HUDEP-2 (cell line): ENCODE measurements around the gene FTO.
"Not testable (repeated sequence)": the region's sequence is repeated elsewhere in the genome, so short reads cannot be mapped to it uniquely, and the experiment has no call there.

Source experiments
- DNase-seq, 76 experiments: peaks; one replicate each; lab custom pipeline; 2025; ENCODE audit not compliant: unreplicated experiment in 76 of 76; lab: John Stamatoyannopoulos, UW

FTO gene

DNA sequence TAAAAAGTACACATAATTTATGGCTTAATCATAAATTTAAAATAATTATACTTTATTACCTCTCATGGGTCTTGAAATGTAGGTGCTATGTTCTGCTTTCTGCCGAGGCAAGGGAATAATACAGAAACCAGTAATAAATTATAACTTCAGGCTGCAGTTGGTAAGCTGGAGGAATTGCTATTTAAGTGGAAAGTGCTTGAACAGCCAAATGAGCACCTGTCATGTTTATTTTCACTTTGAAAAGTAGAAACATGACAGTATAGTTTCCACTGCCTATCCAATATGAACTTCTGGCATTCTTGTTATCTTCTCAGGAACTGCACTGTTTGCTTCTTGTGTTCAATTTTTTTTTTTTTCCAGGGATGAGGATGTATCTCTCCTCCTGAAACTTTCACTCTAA is 146.0 kb downstream of the FTO start:
- no peak for DNase-seq

- DNase-seq = no peak
Measured at GRCh38 chr16:53852678-53853077, 148.7 kb downstream of the FTO start.

DNA sequence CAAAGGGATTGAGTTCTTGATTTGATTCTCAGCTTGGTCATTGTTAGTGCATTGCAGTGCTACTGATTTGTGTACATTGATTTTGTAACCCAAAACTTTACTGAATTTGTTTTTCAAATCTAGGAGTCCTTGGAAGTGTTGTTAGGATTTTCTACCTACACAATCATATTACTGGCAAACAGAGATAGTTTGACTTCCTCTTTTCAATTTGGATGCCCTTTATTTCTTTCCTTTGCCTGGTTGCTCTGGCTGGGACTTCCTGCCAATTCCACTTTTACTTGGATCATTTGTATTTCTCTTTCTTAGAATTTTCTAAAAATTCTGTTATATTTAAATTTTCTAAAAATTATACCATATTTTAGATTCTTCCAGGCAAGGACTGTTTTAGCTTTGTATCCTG is 151.1 kb downstream of the FTO start:
- no peak for DNase-seq

DNA sequence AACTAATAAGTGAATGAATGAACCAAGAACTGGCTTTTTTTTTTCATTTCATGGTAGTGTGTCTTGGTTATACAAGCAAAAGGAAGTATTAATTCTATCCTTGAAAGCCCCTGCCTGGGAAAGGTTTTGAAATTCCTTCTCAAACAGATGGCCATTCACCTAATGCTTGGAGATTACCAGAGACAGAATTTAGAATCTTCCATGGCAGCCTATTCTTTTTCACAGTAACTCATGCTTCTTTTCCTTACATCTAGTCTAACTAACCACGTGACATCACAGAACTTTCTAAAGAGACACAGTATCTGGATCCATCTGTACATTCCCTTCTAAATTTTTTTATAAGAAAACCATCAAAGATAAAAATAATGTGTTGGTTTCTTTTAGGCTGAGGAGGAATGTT is 151.6 kb downstream of the FTO start:
- DNase-seq = no peak

DNA sequence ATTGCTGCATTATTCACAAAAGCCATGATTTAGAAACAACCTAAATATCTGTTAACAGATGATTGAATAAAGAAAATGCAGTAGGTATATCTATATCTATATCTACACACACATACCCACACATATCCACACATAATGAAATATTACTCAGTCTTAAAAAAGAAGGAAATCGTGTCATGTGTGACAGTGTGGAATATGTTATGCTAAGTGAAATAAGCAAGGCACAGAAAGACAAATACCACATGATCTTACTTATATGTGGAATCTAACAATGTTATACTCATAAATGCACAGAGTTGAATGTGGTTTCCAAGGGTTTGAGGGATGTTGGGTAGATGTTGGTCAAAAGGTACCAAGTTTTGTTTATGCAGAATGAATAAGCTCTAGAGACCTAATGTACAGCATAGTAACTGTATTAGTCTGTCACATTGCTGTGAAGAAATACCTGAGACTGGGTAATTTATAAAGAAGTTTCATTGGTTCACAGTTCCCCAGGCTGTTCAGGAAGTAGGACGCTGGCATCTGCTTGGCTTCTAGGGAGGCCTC is 156.1 kb downstream of the FTO start:
- no peak for DNase-seq

DNA sequence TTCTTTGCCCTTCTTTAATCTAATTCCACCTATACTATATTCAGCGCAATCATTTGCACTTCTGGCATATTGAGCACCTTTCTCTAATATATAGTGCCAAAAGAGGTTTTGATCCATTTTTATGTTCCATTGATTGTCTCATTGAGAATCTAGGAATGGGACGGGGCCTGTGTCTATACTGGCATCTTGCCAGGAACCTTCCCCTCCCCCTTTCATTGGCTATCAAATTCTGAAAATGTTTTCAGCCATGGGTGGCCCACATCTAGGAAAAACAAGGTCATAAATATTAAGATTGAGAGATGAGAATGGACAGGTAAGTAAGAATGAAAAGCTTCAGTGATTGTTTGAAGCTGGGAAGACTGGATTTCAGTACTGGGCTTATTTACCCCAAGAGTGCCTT is 159.9 kb downstream of the FTO start:
- DNase-seq = no peak

- no peak for DNase-seq
Measured at GRCh38 chr16:53864819-53865493, 161.0 kb downstream of the FTO start.

GRCh38 chr16:53865494-53865863 is 161.5 kb downstream of the FTO start:
- DNase-seq = peak in 1 of 76 experiments; percentile 6

GRCh38 chr16:53866520-53866919 is 162.6 kb downstream of the FTO start:
- no peak for DNase-seq

- no peak for DNase-seq
Measured at GRCh38 chr16:53870831-53871230, 166.9 kb downstream of the FTO start.

- no peak for DNase-seq
Measured at GRCh38 chr16:53872248-53873221, 168.6 kb downstream of the FTO start.

- no peak for DNase-seq
Measured at GRCh38 chr16:53876811-53877210, 172.9 kb downstream of the FTO start.

DNA sequence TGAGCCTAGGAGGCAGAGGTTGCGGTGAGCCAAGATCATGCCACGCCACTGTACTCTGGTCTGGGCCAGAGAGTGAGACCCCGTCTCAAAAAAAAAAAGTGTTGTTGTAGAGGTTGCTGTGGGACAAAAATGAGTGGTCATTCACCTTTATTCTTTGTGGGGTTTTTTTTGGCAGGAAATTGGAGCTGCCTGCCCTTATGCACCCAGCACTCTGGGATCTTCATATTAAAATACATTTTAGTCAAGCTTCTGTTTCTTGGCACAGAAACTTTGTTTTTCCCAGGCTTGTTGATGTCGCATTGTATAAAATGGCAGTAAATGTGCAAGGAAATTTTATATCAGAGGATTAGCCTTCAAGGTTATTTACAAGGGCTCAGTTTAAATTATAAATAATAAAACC is 174.3 kb downstream of the FTO start:
- no peak for DNase-seq

- no peak for DNase-seq
Measured at GRCh38 chr16:53881371-53881770, 177.4 kb downstream of the FTO start.

DNA sequence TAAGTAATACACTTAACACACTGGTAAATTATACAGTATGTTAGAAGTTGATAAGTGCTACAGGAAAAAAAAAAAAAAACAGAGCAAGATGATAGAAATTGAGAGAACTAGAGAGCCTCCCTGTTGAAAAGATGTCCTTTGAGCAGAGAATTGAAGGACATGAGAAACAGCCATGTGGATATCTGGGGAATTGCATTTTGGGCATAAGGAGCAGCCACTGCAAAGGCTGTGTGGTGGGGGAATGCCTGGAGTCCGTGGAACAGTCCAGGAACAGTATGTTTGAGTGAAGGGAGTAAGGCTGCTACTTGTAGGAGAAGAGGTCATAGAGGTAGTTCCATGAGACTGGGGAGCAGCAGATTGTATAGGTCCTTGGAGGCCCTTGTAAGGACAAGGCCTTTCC is 178.4 kb downstream of the FTO start:
- DNase-seq = no peak

GRCh38 chr16:53884748-53885147 is 180.8 kb downstream of the FTO start:
- no peak for DNase-seq

DNA sequence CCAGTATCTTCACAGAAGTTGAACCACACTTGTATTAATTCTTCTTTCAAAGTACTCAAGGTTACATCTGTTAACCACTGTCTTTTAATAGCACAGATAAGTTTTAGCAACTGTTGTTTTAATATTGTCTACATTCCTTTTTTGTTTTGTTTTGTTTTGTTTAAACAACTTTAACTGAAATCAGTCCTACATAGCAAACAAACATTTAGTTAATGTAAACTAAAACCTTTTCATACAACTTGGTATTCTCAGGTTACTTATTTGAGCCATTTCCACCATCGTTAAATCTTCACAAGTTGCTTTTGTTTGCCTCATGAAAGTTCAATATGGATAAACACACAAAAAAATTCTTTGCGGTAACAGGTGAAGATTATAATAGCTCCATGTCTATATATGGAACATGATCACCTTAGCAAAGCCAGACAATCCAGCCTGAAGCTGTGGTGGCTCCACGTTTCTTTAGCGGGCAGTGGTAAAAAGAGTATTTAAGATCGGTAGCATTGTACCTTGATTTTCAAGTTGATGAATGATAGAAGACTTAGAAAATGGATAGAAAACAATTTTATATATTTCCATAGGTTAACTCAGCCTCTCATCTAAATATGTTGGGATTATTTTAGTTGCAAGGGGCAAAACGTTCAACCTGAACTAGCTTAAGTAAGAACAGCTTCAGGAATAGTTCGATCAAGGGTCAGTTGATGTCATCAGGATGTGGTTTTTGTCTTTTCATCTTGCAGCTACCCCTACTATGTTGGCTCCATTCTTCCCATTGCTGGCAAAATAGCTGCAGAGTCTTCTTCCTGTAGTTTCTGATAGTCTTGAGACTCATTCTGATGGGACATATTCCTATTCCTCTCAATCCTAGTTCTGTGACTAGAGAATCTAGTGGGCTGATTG is 182.8 kb downstream of the FTO start:
- no peak for DNase-seq

DNA sequence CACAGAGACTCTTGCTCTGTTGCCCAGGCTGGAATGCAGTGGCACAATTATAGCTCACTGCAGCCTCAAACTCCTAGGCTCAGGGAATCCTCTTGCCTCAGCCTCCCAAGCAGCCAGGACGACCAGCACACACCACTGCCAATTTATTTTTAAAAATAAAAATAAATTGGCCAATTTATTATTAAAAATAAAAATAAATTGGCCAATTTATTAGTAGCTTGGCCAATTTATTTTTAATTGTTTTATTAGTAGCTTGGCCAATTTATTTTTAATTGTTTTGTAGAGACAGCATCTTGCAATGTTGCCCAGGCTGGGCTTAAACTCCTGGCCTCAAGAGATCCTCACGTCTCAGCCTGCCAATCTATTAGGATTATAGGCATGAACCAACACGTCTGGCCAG is 184.3 kb downstream of the FTO start:
- no peak for DNase-seq

DNA sequence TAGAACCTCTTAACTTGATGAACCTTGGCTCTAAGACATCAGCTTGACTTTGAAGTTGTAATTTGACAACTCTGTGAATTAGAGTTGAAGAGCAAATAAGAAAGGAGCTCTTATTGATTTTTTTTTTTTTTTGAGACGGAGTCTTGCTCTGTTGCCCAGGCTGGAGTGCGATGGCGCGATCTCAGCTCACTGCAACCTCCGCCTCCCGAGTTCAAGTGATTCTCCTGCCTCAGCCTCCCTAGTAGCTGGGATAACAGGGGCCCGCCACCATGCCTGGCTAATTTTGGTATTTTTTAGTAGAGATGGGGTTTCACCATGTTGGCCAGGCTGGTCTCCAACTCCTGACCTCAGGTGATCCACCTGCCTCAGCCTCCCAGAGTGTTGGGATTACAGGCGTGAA is 186.9 kb downstream of the FTO start:
- not testable (repeated sequence) for DNase-seq

DNA sequence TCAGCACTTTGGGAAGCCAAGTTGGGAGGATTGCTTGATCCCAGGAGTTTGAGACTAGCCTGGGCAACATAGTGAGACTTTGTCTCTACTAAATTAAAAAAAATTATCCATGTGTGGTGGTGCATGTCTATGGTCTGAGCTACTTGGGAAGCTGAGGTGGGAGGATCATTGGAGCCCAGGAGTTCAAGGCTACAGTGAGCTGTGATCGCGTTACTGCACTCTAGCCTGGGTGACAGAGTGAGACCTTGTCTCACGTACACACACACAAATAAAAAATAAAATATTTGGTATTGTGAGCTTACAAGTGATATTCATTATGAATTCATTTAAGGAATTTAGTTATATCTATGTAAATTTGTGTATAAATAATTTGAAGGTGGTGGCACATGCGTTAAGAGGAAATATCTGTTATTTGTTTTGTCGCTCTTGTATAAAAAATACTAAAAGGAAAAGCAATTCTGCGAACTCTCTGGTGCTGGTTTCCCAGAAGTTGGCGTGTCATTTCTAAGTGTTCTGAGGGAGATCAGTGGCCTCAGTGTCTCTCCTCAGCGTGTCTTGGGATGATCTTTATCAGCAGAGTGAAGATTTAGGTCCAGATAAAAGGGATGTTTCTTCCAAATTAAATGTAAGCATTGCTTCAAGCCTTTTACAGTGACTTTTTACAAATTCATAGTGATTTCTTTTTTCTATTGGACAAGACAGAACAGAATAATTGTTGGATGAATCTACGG is 187.6 kb downstream of the FTO start:
- no peak for DNase-seq
